Loucy (cell line): ENCODE data around the gene PFDN2.

Experiments used
- CTCF ChIP-seq: fragments of 200-600 bp; sonication (generic); conservative IDR thresholded peaks from 2 replicates; pipeline ENCODE4 v1.5.1; 2014; ENCODE audit warnings: mild to moderate bottlenecking, antibody characterized with exemption, low read length
- EZH2phosphoT487 ChIP-seq: fragments of 200-600 bp; IDR thresholded peaks from 2 replicates; pipeline ENCODE4 v1.6.1; 2018; ENCODE audit warnings: antibody characterized with exemption, mild to moderate bottlenecking, moderate library complexity, borderline replicate concordance

- no peak for TF ChIP-seq CTCF
- TF ChIP-seq EZH2phosphoT487: no peak
Observed at GRCh38 chr1:161069731-161070270, 48.0 kb downstream of the PFDN2 start, which contains the start of gene ARHGAP30.
